Measurements from ENCODE around the gene PLCB1. TPM values are rescaled to one million over a fixed set of nuclear protein-coding genes. Genes with fewer than 3 reads are reported as not detected.

Gene PLCB1
- total and polyA plus RNA-seq, 2 donors (not counting 3 experiments of a cell fraction or from before 2014, with no cell fraction given) = 10.2 to 53.4 TPM

DNA sequence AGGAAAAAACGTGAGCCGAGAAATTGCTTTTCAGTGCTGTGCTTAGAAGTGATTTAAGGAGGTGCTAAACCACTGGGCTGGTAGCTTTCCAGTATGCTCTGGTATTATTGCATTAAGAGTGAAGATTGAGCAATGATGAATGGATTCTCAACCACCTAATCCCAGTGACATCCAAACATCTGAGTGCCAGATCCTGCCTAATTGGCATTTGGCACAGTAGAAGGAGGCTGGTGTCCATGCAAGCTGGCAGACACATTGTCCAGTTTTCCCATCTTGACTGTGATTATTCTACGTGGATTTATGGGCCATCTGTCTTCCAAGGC lies 538.8 kb downstream of the PLCB1 start:
- dilution Hi-C loops (cut with MboI; ENCODE audit: extremely low pct_ligation_motif_present, low sequenced_read_pairs) (no loop called here), intact Hi-C loops (cut with micrococcal nuclease) (no loop called here)
- no peaks in the 10 kb centered on the region for H3K79me2 ChIP-seq (ENCODE audit: control insufficient read depth, insufficient read depth, low read length)
- peaks cover 8% of the 10 kb centered on the region for H3K4me1 ChIP-seq (ENCODE audit: control insufficient read depth, extremely low read depth, insufficient read depth, low read length)
- H3K9me3 ChIP-seq (replicated peaks; ENCODE audit: control insufficient read depth, insufficient read depth, low read length) = no peaks in the 10 kb centered on the region
- CTCF ChIA-PET = interaction anchor here (0.7 to 1.7 kb wide), 2 partner anchors 11 to 51 kb away, joined by 3 to 4 read pairs; no protein-coding TSS in a partner anchor
- H3K36me3 ChIP-seq (ENCODE audit: control insufficient read depth in 2 of 2, extremely low read depth in 1 of 2, insufficient read depth in 2 of 2, low read length in 2 of 2) = no peaks in the 10 kb centered on the region
- no peaks in the 10 kb centered on the region for H3K9me1 ChIP-seq (replicated peaks; ENCODE audit: control insufficient read depth, extremely low read depth, insufficient read depth, low read length)
- POLR2A ChIA-PET = no interaction called here
- FAIRE-seq (no peak), DNase-seq (ENCODE audit: low read depth, low spot score) (no peak)
- TF ChIP-seq, protein P1, sequence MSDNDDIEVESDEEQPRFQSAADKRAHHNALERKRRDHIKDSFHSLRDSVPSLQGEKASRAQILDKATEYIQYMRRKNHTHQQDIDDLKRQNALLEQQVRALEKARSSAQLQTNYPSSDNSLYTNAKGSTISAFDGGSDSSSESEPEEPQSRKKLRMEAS (IDR thresholded peaks at IDR 0.05; ENCODE audit: insufficient read depth, insufficient read length) = no peak
- TF ChIP-seq POLR2A (IDR thresholded peaks at IDR 0.05; ENCODE audit: low read depth, low read length) (no peak), FOS (IDR thresholded peaks at IDR 0.05; ENCODE audit: borderline replicate concordance, insufficient read depth, low read length) (no peak), MYC (IDR thresholded peaks at IDR 0.05; ENCODE audit: low read depth, low read length) (no peak), GATA2 (IDR thresholded peaks at IDR 0.05; ENCODE audit: insufficient read depth, insufficient read length, low read depth, low read length) (no peak), POLR2AphosphoS5 (IDR thresholded peaks at IDR 0.05; ENCODE audit: insufficient read depth, low read depth, low read length) (no peak)
- TF ChIP-seq, protein P2, sequence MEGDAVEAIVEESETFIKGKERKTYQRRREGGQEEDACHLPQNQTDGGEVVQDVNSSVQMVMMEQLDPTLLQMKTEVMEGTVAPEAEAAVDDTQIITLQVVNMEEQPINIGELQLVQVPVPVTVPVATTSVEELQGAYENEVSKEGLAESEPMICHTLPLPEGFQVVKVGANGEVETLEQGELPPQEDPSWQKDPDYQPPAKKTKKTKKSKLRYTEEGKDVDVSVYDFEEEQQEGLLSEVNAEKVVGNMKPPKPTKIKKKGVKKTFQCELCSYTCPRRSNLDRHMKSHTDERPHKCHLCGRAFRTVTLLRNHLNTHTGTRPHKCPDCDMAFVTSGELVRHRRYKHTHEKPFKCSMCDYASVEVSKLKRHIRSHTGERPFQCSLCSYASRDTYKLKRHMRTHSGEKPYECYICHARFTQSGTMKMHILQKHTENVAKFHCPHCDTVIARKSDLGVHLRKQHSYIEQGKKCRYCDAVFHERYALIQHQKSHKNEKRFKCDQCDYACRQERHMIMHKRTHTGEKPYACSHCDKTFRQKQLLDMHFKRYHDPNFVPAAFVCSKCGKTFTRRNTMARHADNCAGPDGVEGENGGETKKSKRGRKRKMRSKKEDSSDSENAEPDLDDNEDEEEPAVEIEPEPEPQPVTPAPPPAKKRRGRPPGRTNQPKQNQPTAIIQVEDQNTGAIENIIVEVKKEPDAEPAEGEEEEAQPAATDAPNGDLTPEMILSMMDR (IDR thresholded peaks at IDR 0.05; ENCODE audit: extremely low read depth in 1 of 2, insufficient read depth in 1 of 2, low read depth in 1 of 2, low read length in 2 of 2) = no peak
- no peak overlapping the region for H3K4me2 ChIP-seq (ENCODE audit: insufficient read depth, low read length)
- no peaks in the 10 kb centered on the region for H3K27me3 ChIP-seq (ENCODE audit: control insufficient read depth in 2 of 2, insufficient read depth in 2 of 2, low read length in 2 of 2)
- BruUV-seq (replicated peaks) = no TSS peak
- H4K20me1 ChIP-seq (replicated peaks; ENCODE audit: control insufficient read depth, extremely low read depth, insufficient read depth, low read length) = no peaks in the 10 kb centered on the region
- no peak overlapping the region for H3K9ac ChIP-seq (replicated peaks; ENCODE audit: extremely low read depth, insufficient read depth, low read length)
- H3K4me3 ChIP-seq (replicated peaks in 1 of 3; ENCODE audit: insufficient read depth in 1 of 3, low read depth in 1 of 3, low read length in 3 of 3) = no peak overlapping the region
- H3K27ac ChIP-seq (ENCODE audit: insufficient read depth, low read depth, low read length) = no peak overlapping the region
- H2AFZ ChIP-seq (ENCODE audit: low read depth, low read length) = no peak overlapping the region
